Astrocyte (in vitro differentiated cells and primary cell): ENCODE results near the gene ATG101. TPM values are rescaled to one million over a fixed set of nuclear protein-coding genes. Genes with fewer than 3 reads are reported as not detected.

Experiments used
- DNase-seq: peaks from one replicate; pipeline ENCODE4 v3.0.0-alpha.2; 2010; ENCODE audit warnings: low read depth
- FAIRE-seq: peaks from 2 replicates; lab custom pipeline; 2011; peaks lifted over from hg19 to GRCh38; lab: Jason Lieb, UNC
- H2AFZ ChIP-seq: 2 replicates; pipeline ENCODE4 v1.6.0; 2012; ENCODE audit warnings: low read depth, low read length, inconsistent platforms
- H3K27ac ChIP-seq: 2 replicates; pipeline ENCODE4 v1.5.1; 2011; ENCODE audit warnings: low read depth, low read length, inconsistent platforms
- H3K27me3 ChIP-seq: 2 replicates; pipeline ENCODE4 v1.6.0; 2011; ENCODE audit warnings: low read length, inconsistent platforms; ENCODE audit not compliant: insufficient read depth
- H3K36me3 ChIP-seq: 2 replicates; pipeline ENCODE4 v1.5.1; 2011; ENCODE audit warnings: low read length, inconsistent platforms; ENCODE audit not compliant: insufficient read depth
- H3K4me1 ChIP-seq: 2 replicates; pipeline ENCODE4 v1.5.1; 2011; ENCODE audit warnings: low read length, inconsistent platforms; ENCODE audit not compliant: insufficient read depth
- H3K4me2 ChIP-seq: 2 replicates; pipeline ENCODE4 v1.6.0; 2012; ENCODE audit warnings: low read length, inconsistent platforms
- H3K4me3 ChIP-seq: 2 replicates; pipeline ENCODE4 v1.5.1; 2011; ENCODE audit warnings: low read depth, mild to moderate bottlenecking, low read length, inconsistent platforms; ENCODE audit not compliant: insufficient read depth
- H3K79me2 ChIP-seq: 2 replicates; pipeline ENCODE4 v1.6.0; 2012; ENCODE audit warnings: mild to moderate bottlenecking, low read length, inconsistent platforms; ENCODE audit not compliant: insufficient read depth
- H3K9ac ChIP-seq: 2 replicates; pipeline ENCODE4 v1.6.0; 2012; ENCODE audit warnings: mild to moderate bottlenecking, low read length, inconsistent platforms
- H3K9me3 ChIP-seq: 2 replicates; pipeline ENCODE4 v1.5.1; 2012; ENCODE audit warnings: low read depth, mild to moderate bottlenecking, low read length, inconsistent platforms; ENCODE audit not compliant: insufficient read depth
- H4K20me1 ChIP-seq: 2 replicates; pipeline ENCODE4 v1.6.0; 2012; ENCODE audit warnings: low read length, inconsistent platforms; ENCODE audit not compliant: insufficient read depth
- H3K27ac Mint-ChIP-seq: one replicate; pipeline ENCODE4 v1.8.0; 2021; ENCODE audit warnings: mild to moderate bottlenecking, mixed read lengths; ENCODE audit not compliant: unreplicated experiment
- H3K27me3 Mint-ChIP-seq: one replicate; pipeline ENCODE4 v1.8.0; 2021; ENCODE audit warnings: low read depth, mixed read lengths; ENCODE audit not compliant: unreplicated experiment
- H3K36me3 Mint-ChIP-seq: one replicate; pipeline ENCODE4 v1.8.0; 2021; ENCODE audit warnings: low read depth, mixed read lengths; ENCODE audit not compliant: unreplicated experiment
- H3K4me1 Mint-ChIP-seq: one replicate; pipeline ENCODE4 v1.8.0; 2021; ENCODE audit warnings: low read depth, mixed read lengths; ENCODE audit not compliant: unreplicated experiment
- H3K4me3 Mint-ChIP-seq: one replicate; pipeline ENCODE4 v1.8.0; 2021; ENCODE audit warnings: mild to moderate bottlenecking, moderate library complexity, mixed read lengths; ENCODE audit not compliant: unreplicated experiment
- H3K9me3 Mint-ChIP-seq: one replicate; pipeline ENCODE4 v1.8.0; 2021; ENCODE audit warnings: mild to moderate bottlenecking, mixed read lengths; ENCODE audit not compliant: unreplicated experiment
- EZH2 ChIP-seq: IDR thresholded peaks from 2 replicates; pipeline ENCODE4 v1.6.1; 2012; ENCODE audit warnings: mild to moderate bottlenecking, low read length, inconsistent platforms; ENCODE audit not compliant: insufficient read depth
- total RNA-seq: library from RNA; stranded (reverse); gene quantifications from 2 replicates; pipeline ENCODE4 v1.2.1, GENCODE V29; 2021
- TF ChIP-seq, protein P1 (sequence below): IDR thresholded peaks from 2 replicates; pipeline ENCODE4 v1.5.1; 2011; ENCODE audit warnings: low read depth, mild to moderate bottlenecking, inconsistent platforms, low read length, moderate library complexity; ENCODE audit not compliant: insufficient read depth

Gene ATG101
- total RNA-seq, 1 donor from 2014 or later = 54.2 TPM

DNA sequence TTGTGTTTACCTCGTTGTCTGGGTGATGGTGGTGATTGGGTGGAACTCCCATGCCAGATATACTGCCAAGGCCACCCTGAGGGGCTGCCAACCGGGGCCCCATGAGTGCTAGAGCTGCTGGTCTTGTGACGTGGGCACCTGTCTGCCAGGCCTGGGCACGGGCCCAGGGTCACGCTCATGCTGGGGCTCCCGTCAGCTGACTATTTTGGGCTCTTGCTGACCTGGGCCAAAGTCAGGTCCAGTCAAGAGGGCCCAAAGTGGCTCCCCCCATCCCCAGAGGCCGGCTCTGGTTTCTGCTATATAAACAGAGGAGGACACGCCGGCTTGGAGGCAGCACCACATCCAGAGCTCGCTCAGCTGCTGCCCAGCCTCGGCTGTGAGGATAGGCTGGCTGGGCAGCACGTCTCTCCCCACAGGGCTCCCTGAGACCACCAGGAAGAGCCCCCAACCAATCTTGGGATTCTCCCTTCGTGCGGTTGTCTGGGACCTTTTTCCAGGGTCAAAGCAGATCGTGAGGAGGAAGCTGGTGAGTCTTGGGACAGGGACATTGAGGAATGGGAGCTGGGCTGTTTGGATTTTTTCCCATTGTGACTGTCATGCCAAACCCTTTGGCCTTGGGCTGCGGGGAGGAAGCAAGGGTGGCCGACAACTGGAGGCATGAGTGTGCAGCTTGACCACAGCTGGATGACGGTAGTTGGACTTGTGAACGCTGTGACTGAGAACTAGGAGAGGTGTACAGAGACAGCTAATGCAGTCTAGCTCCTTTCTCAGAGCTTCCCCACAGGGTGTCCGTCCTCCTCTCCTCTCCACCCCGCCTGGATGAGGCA, 26.2 kb upstream of the ATG101 start:
- FAIRE-seq (no peak), DNase-seq (peak; percentile 36)
- H3K27ac Mint-ChIP-seq = no peak overlapping the region
- Histone ChIP-seq H4K20me1 (peaks cover 26% of the 10 kb centered on the region), H2AFZ (no peak overlapping the region), H3K27ac (no peak overlapping the region), H3K4me2 (no peak overlapping the region), H3K4me1 (no peaks in the 10 kb centered on the region), H3K9ac (no peak overlapping the region), H3K36me3 (no peaks in the 10 kb centered on the region), H3K9me3 (no peaks in the 10 kb centered on the region), H3K79me2 (no peaks in the 10 kb centered on the region), H3K27me3 (no peaks in the 10 kb centered on the region), H3K4me3 (no peak overlapping the region)
- no peaks in the 10 kb centered on the region for H3K9me3 Mint-ChIP-seq
- H3K4me1 Mint-ChIP-seq = no peaks in the 10 kb centered on the region
- H3K4me3 Mint-ChIP-seq = no peak overlapping the region
- H3K27me3 Mint-ChIP-seq = peaks cover 14% of the 10 kb centered on the region
- peaks cover 2% of the 10 kb centered on the region for H3K36me3 Mint-ChIP-seq
- TF ChIP-seq, protein P1, sequence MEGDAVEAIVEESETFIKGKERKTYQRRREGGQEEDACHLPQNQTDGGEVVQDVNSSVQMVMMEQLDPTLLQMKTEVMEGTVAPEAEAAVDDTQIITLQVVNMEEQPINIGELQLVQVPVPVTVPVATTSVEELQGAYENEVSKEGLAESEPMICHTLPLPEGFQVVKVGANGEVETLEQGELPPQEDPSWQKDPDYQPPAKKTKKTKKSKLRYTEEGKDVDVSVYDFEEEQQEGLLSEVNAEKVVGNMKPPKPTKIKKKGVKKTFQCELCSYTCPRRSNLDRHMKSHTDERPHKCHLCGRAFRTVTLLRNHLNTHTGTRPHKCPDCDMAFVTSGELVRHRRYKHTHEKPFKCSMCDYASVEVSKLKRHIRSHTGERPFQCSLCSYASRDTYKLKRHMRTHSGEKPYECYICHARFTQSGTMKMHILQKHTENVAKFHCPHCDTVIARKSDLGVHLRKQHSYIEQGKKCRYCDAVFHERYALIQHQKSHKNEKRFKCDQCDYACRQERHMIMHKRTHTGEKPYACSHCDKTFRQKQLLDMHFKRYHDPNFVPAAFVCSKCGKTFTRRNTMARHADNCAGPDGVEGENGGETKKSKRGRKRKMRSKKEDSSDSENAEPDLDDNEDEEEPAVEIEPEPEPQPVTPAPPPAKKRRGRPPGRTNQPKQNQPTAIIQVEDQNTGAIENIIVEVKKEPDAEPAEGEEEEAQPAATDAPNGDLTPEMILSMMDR = no peak
- TF ChIP-seq EZH2 = no peak

DNA sequence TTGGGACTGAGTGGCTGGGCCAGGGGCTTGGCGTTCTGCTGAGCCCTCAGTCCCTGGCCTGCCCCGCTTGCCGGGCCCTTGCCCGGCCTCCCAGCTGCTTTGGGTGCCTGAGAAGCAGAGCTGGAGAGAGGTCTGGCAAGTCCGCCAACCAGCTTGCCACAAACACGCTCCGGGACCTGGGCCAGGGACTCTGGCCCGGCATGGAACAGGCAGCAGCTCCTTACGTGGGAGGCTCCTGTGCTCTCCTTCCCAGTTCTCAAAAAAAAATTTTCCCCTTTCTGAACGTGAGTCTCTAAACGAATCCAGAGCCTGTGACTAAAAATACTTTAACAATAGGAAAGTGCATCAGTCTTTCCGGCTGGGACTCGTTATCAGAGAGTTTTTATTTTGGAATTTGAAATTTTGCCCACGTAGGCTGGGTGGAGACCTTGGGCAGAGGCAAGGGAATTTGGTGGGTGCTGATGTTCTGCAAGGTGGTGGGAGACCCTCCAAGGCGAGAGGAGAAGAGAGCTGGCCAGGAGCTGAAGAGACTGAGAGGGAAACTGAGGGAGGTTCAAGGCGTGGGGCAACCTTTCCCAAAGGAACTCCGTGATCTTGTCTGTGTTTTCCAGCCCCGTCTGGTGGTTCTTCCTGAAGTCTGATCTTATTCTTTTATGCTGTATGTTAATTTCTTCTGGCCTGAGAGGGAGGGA, 25.3 kb upstream of the ATG101 start:
- H3K9ac ChIP-seq = no peak overlapping the region
- DNase-seq = peak; percentile 91
- peaks cover 2% of the 10 kb centered on the region for H3K36me3 Mint-ChIP-seq

More for the DNA sequence above, 25.3 kb upstream of the ATG101 start:
- Histone ChIP-seq H3K27me3 (no peaks in the 10 kb centered on the region), H3K4me1 (no peaks in the 10 kb centered on the region), H3K4me3 (no peak overlapping the region), H2AFZ (no peak overlapping the region), H3K9me3 (no peaks in the 10 kb centered on the region), H4K20me1 (peaks cover 18% of the 10 kb centered on the region), H3K36me3 (no peaks in the 10 kb centered on the region), H3K79me2 (no peaks in the 10 kb centered on the region), H3K27ac (no peak overlapping the region), H3K4me2 (no peak overlapping the region)
- Mint-ChIP-seq H3K9me3 (no peaks in the 10 kb centered on the region), H3K4me1 (no peaks in the 10 kb centered on the region), H3K27ac (no peak overlapping the region), H3K4me3 (peak overlapping the region; percentile 50), H3K27me3 (peaks cover 17% of the 10 kb centered on the region)
- TF ChIP-seq EZH2 = no peak
- TF ChIP-seq, protein P1 = no peak
- FAIRE-seq = no peak
